Activated T-cell treated with anti-CD3 and anti-CD28 coated beads for 48 hours (primary cell): ENCODE data around the gene SNTA1.
"Not testable (repeated sequence)": the region's sequence is repeated elsewhere in the genome, so short reads cannot be mapped to it uniquely, and the experiment has no call there.

Experiments used
- DNase-seq: peaks from one replicate; pipeline ENCODE4 v3.0.0-alpha.2; 2020; ENCODE audit warnings: low read depth

Gene SNTA1

GRCh38 chr20:33443512-33444239 is at the start of gene SNTA1:
Gene SNTA1, minus strand, starts transcription at chr20:33443763. Its CDS starts 143 bp downstream, at chr20:33443620.
- DNase-seq = peak; percentile 87

- no peak for DNase-seq
Measured at GRCh38 chr20:33490934-33491656, 47.5 kb upstream of the SNTA1 start.

GRCh38 chr20:33490023-33490933 is 46.7 kb upstream of the SNTA1 start, which contains the start of gene CBFA2T2:
Gene CBFA2T2, plus strand, starts transcription at chr20:33490096. Its CDS starts 172 bp downstream, at chr20:33490268.
- no peak for DNase-seq

- DNase-seq = peak; percentile 99
Measured at GRCh38 chr20:33489495-33490022, 46.0 kb upstream of the SNTA1 start.

- not testable (repeated sequence) for DNase-seq
Measured at GRCh38 chr20:33488661-33489494, 45.3 kb upstream of the SNTA1 start.

GRCh38 chr20:33488201-33488600 is 44.6 kb upstream of the SNTA1 start:
- DNase-seq = no peak

GRCh38 chr20:33483186-33483585 is 39.6 kb upstream of the SNTA1 start:
- DNase-seq = not testable (repeated sequence)

- no peak for DNase-seq
Measured at GRCh38 chr20:33482581-33482980, 39.0 kb upstream of the SNTA1 start.

- no peak for DNase-seq
Measured at GRCh38 chr20:33481431-33481941, 37.9 kb upstream of the SNTA1 start.

GRCh38 chr20:33480048-33480447 is 36.5 kb upstream of the SNTA1 start:
- DNase-seq = no peak

GRCh38 chr20:33477386-33478234 is 34.0 kb upstream of the SNTA1 start:
- DNase-seq = no peak

GRCh38 chr20:33475381-33476152 is 32.0 kb upstream of the SNTA1 start:
- DNase-seq = no peak

- no peak for DNase-seq
Measured at GRCh38 chr20:33474963-33475362, 31.4 kb upstream of the SNTA1 start.

- DNase-seq = no peak
Measured at GRCh38 chr20:33474097-33474873, 30.7 kb upstream of the SNTA1 start.

GRCh38 chr20:33472868-33473435 is 29.4 kb upstream of the SNTA1 start:
- DNase-seq = no peak

- no peak for DNase-seq
Measured at GRCh38 chr20:33470866-33471265, 27.3 kb upstream of the SNTA1 start.

- no peak for DNase-seq
Measured at GRCh38 chr20:33470457-33470856, 26.9 kb upstream of the SNTA1 start.

- DNase-seq = no peak
Measured at GRCh38 chr20:33466303-33466646, 22.7 kb upstream of the SNTA1 start.
